Smooth muscle cell (in vitro differentiated cells): ENCODE measurements around the gene ACOX2. TPM values are rescaled to one million over a fixed set of nuclear protein-coding genes. Genes with fewer than 3 reads are reported as not detected.

Source experiments
- DNase-seq: peaks from one replicate; lab custom pipeline; 2025; ENCODE audit not compliant: unreplicated experiment; lab: John Stamatoyannopoulos, UW
- H2AFZ ChIP-seq: fragments of 200-600 bp; sonication (generic); 2 replicates; pipeline ENCODE4 v1.6.0; 2016; ENCODE audit warnings: antibody characterized with exemption, low read depth, mild to moderate bottlenecking
- H3F3A ChIP-seq: fragments of 200-600 bp; sonication (generic); 2 replicates; pipeline ENCODE4 v1.6.0; 2017; ENCODE audit warnings: antibody characterized with exemption, low read depth
- H3K27ac ChIP-seq: fragments of 200-600 bp; sonication (generic); 2 replicates; pipeline ENCODE4 v1.5.1; 2016; ENCODE audit warnings: low read depth, mild to moderate bottlenecking
- H3K27me3 ChIP-seq: fragments of 200-600 bp; sonication (generic); 2 replicates; pipeline ENCODE4 v1.6.1; 2016; ENCODE audit warnings: low read depth, mild to moderate bottlenecking
- H3K36me3 ChIP-seq: fragments of 200-600 bp; sonication (generic); 2 replicates; pipeline ENCODE4 v1.5.1; 2016; ENCODE audit warnings: low read depth
- H3K4me1 ChIP-seq: fragments of 200-600 bp; sonication (generic); 2 replicates; pipeline ENCODE4 v1.5.1; 2016; ENCODE audit warnings: low read depth
- H3K4me2 ChIP-seq: fragments of 200-600 bp; sonication (generic); 2 replicates; pipeline ENCODE4 v1.6.0; 2016; ENCODE audit warnings: mild to moderate bottlenecking
- H3K4me3 ChIP-seq: fragments of 200-600 bp; sonication (generic); 2 replicates; pipeline ENCODE4 v1.5.1; 2016; ENCODE audit warnings: mild to moderate bottlenecking
- H3K79me2 ChIP-seq: fragments of 200-600 bp; sonication (generic); 2 replicates; pipeline ENCODE4 v1.6.0; 2016; ENCODE audit warnings: low read depth, mild to moderate bottlenecking
- H3K9ac ChIP-seq: fragments of 200-600 bp; sonication (generic); 2 replicates; pipeline ENCODE4 v1.6.0; 2016; ENCODE audit warnings: low read depth
- H3K9me3 ChIP-seq: fragments of 200-600 bp; sonication (generic); replicated peaks from 2 replicates; pipeline ENCODE4 v1.5.1; 2016; ENCODE audit warnings: low read depth
- H4K20me1 ChIP-seq: fragments of 200-600 bp; sonication (generic); 2 replicates; pipeline ENCODE4 v1.6.0; 2016; ENCODE audit warnings: low read depth
- CTCF ChIP-seq: fragments of 200-600 bp; sonication (generic); IDR thresholded peaks from 2 replicates; pipeline ENCODE4 v1.5.1; 2017; ENCODE audit warnings: borderline replicate concordance, mild to moderate bottlenecking, antibody characterized with exemption; ENCODE audit not compliant: insufficient read depth, poor library complexity, severe bottlenecking
- WGBS: methylation state at CpG from one replicate; pipeline ENCODE4 v1.1.7; 2016; ENCODE audit warnings: low lambda C conversion rate; 5-methylcytosine and 5-hydroxymethylcytosine counted together
- polyA plus RNA-seq: library from polyadenylated mRNA; unstranded; fragments of >200 nt; fragmentation: Nextera tagmentation; extraction: Ambion mirVana; gene quantifications from 2 replicates; pipeline ENCODE4 v1.2.1, GENCODE V29; 2016
- total RNA-seq: library from RNA; depleted of rRNA; stranded (reverse); fragments of >200 nt; gene quantifications from 2 replicates; pipeline ENCODE4 v1.2.3, GENCODE V29; 2014

ACOX2 gene
- total and polyA plus RNA-seq, 2 experiments from 2014 or later: 8.5 to 13.2 TPM

GRCh38 chr3:58514405-58514804 is 22.6 kb downstream of the ACOX2 start:
- Histone ChIP-seq H2AFZ (no peak overlapping the region), H3K4me2 (no peak overlapping the region), H3K36me3 (no peaks in the 10 kb centered on the region), H4K20me1 (no peaks in the 10 kb centered on the region), H3K4me1 (peaks cover 4% of the 10 kb centered on the region), H3K79me2 (no peaks in the 10 kb centered on the region), H3K9ac (no peak overlapping the region), H3K27ac (no peak overlapping the region), H3K27me3 (no peaks in the 10 kb centered on the region), H3K9me3 (no peaks in the 10 kb centered on the region), H3F3A (no peaks in the 10 kb centered on the region), H3K4me3 (no peak overlapping the region)
- 88% methylated on average over 3 of the region's 3 CpGs for WGBS
- no peak for TF ChIP-seq CTCF
- no peak for DNase-seq

- Histone ChIP-seq H3K4me3 (no peak overlapping the region), H3K79me2 (peaks cover 21% of the 10 kb centered on the region), H3K36me3 (no peaks in the 10 kb centered on the region), H3K27me3 (no peaks in the 10 kb centered on the region), H3K27ac (no peak overlapping the region), H4K20me1 (peaks cover 8% of the 10 kb centered on the region), H3K4me1 (no peaks in the 10 kb centered on the region), H3K9ac (no peak overlapping the region), H3K9me3 (no peaks in the 10 kb centered on the region), H3K4me2 (no peak overlapping the region), H3F3A (no peaks in the 10 kb centered on the region), H2AFZ (no peak overlapping the region)
- WGBS: 59% methylated on average over 6 of the region's 6 CpGs
- no peak for TF ChIP-seq CTCF
- no peak for DNase-seq
Measured at GRCh38 chr3:58508437-58508836, 28.6 kb downstream of the ACOX2 start.

GRCh38 chr3:58507356-58508078 is 29.5 kb downstream of the ACOX2 start:
- WGBS: 91% methylated on average over 2 of the region's 2 CpGs

More at GRCh38 chr3:58507356-58508078, 29.5 kb downstream of the ACOX2 start:
- no peak overlapping the region for H3K4me2 ChIP-seq
- H4K20me1 ChIP-seq: peaks cover 14% of the 10 kb centered on the region
- H2AFZ ChIP-seq: no peak overlapping the region
- H3K9me3 ChIP-seq: no peaks in the 10 kb centered on the region
- H3K4me3 ChIP-seq: no peak overlapping the region
- TF ChIP-seq CTCF: no peak
- no peaks in the 10 kb centered on the region for H3K4me1 ChIP-seq
- H3F3A ChIP-seq: no peaks in the 10 kb centered on the region
- peaks cover 30% of the 10 kb centered on the region for H3K79me2 ChIP-seq
- DNase-seq: no peak
- no peaks in the 10 kb centered on the region for H3K36me3 ChIP-seq
- H3K27me3 ChIP-seq: no peaks in the 10 kb centered on the region
- H3K27ac ChIP-seq: no peak overlapping the region
- no peak overlapping the region for H3K9ac ChIP-seq
